ENCODE results near the gene EIF6.

- no peak for TF ChIP-seq CTCF (conservative IDR thresholded peaks at IDR 0.05)
- no peak for TF ChIP-seq ZFX (IDR thresholded peaks at IDR 0.05)
These were observed 17.5 kb downstream of the EIF6 start for GRCh38 chr20:35267092-35267491.
